PC-3 (cell line): ENCODE results near the gene ANAPC2.

Experiments used
- EZH2 ChIP-seq: fragments of 300-600 bp; sonication (generic); IDR thresholded peaks from one replicate; pipeline ENCODE4 v1.6.1; 2017; ENCODE audit warnings: antibody characterized with exemption, mild to moderate bottlenecking, low read length; ENCODE audit not compliant: unreplicated experiment
- EZH2phosphoT487 ChIP-seq: fragments of 300-600 bp; sonication (generic); IDR thresholded peaks from 2 replicates; pipeline ENCODE4 v1.6.1; 2018; ENCODE audit warnings: mild to moderate bottlenecking, antibody characterized with exemption, low read length, borderline replicate concordance
- TF ChIP-seq, protein P1 (sequence below): fragments of 300-600 bp; sonication (generic); conservative IDR thresholded peaks from 2 replicates; pipeline ENCODE4 v1.5.1; 2017; ENCODE audit warnings: antibody characterized with exemption, low read depth, mild to moderate bottlenecking, low read length

DNA sequence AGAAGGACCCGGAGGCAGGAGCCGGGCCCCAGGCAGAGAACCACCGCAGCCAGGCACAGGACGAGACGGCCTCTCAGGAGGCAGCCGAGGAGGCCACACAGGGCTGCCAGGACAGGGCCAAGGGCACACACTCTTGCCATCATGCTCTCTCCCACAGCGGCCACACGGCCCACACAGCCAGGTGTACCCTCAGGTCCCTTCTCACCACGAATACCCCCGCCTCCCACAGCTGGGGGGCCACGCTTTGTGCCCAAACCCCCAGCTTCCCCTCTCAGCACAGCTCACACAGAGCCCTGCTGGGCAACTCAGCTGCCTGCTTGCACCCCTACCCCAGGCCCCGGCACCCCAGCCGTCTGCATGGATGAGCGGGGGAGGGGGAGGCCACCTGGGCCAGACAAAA lies 5.4 kb upstream of the ANAPC2 start:
- TF ChIP-seq, protein P1, sequence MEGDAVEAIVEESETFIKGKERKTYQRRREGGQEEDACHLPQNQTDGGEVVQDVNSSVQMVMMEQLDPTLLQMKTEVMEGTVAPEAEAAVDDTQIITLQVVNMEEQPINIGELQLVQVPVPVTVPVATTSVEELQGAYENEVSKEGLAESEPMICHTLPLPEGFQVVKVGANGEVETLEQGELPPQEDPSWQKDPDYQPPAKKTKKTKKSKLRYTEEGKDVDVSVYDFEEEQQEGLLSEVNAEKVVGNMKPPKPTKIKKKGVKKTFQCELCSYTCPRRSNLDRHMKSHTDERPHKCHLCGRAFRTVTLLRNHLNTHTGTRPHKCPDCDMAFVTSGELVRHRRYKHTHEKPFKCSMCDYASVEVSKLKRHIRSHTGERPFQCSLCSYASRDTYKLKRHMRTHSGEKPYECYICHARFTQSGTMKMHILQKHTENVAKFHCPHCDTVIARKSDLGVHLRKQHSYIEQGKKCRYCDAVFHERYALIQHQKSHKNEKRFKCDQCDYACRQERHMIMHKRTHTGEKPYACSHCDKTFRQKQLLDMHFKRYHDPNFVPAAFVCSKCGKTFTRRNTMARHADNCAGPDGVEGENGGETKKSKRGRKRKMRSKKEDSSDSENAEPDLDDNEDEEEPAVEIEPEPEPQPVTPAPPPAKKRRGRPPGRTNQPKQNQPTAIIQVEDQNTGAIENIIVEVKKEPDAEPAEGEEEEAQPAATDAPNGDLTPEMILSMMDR = no peak
- TF ChIP-seq EZH2phosphoT487 (no peak), EZH2 (no peak)
